Measurements from ENCODE around the gene KRTAP10-2.

KRTAP10-2 gene

DNA sequence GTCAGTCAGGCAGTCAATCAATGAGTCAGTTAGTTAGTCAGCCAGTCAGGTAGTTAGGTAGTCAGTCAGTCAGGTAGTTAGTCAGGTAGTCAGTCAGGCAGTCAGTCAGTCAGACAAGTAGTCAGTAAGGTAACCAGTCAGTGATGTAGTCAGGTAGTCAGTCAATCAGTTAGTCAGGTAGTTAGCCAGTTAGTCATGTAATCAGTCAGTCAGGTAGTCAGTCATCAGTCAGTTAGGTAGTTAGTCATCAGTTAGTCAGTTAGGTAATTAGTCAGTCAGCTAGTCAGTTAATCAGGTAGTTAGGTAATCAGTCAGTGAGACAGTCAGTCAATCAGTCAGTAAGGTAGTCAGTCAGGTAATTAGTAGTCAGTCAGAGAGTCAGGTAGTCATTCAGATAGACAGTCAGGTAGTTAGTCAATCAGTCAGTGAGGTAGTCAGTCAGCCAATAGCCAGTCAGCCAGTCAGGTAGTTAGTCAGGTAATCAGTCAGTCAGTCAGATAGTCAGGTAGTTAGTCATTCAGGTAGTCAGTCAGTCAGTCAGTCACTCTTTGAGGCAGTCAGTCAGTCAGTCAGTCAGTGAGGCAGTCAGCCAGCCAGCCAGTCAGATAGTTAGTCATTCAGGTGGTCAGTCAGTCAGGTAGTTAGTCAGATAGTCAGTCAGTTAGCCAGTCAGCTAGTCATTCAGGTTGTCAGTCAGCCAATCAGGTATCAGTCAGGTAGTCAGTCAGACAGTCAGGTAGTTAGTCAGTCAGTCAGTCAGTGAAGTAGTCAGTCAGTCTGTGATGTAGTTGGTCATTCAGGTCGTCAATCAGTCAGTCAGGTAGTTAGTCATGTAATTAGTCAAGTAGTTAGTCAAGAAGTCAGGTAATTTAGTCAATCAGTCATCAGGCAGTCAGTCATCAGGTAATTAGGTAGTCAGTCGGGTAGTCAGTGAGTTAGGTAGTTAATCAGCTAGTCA, 26.6 kb downstream of the KRTAP10-2 start:
- DNase-seq: no peak

GRCh38 chr21:44523567-44524413, 27.5 kb downstream of the KRTAP10-2 start:
- DNase-seq: no peak

GRCh38 chr21:44522753-44523204, 28.5 kb downstream of the KRTAP10-2 start:
- DNase-seq: no peak

GRCh38 chr21:44521928-44522752, 29.2 kb downstream of the KRTAP10-2 start:
- DNase-seq: no peak

DNA sequence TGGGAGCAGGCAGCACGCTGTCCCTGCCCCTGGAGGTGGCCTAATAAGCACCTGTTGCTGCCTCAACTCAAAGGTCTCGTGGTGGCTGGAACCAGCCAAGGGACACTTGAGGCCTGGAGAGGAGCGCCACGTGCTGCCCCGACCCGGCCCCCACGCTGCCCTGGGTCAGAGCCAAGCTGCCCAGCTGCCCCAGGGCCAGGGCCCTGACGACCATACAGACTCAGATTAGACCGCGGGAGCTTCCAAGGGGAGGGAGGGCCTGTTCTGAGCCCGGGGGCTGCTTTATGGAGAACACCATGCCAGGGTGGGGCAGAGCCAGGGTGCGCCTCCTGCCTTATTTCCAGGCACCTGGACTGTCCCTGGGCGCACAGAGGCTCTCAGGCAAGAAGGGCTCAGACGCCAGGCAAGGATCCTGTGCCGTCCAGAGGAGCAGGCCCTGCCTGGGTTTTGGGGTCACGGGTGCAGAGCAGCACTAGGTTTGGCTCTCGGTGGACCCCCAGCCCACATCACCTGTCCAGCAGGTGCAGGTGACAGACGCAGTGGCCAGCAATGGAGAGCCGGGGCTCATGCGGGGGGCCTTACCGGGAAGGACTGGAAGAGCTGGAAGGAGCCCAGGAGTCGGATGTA, 29.9 kb downstream of the KRTAP10-2 start:
- DNase-seq: no peak

GRCh38 chr21:44520326-44521300, 30.7 kb downstream of the KRTAP10-2 start:
- no peak for DNase-seq

- no peak for DNase-seq
Observed at GRCh38 chr21:44519346-44520325, 31.7 kb downstream of the KRTAP10-2 start.

DNA sequence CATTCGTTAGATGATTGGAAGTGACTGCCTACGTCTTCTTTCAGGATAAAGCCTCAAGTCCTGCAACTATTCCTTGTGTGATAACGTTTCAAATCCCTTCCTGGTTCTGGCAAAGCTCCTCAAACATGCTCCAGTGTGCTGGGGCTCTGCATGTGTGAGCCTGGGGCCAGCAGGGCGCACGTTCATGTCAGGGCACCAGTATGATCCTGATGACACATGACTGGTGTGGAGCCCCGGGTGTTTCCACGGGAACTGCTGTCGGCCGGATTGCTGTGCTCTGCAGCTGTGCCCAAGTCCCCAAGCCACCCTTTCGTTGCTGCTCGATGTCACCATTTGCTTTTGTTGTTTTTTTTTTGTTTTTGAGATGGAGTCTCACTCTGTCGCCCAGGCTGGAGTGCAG, 32.6 kb downstream of the KRTAP10-2 start:
- DNase-seq: no peak

- DNase-seq: peak; percentile 98
Observed at GRCh38 chr21:44517175-44517899, 34.0 kb downstream of the KRTAP10-2 start.

- no peak for DNase-seq
Observed at GRCh38 chr21:44516828-44517174, 34.5 kb downstream of the KRTAP10-2 start.

DNA sequence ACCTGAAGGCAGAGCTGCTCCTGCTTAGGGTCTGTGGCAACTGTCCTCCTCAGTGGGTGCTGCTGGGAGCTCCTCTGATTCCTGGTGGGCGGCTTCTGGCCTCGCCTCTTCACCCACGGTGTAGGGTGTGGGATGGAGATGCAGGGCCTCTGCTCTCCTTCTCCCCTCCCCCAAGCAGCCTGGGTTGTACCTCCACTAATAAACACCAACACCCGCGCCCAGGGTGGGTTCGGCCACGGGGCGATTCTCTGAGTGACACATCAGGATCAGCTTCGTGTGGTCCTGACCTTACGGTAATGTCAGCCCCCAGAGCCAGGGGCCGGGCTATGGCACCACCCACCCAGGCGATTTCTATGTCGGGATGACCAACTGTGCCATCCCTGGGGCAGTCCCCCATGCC, 35.0 kb downstream of the KRTAP10-2 start:
- no peak for DNase-seq

- no peak for DNase-seq
Observed at GRCh38 chr21:44515359-44516165, 35.7 kb downstream of the KRTAP10-2 start.

DNA sequence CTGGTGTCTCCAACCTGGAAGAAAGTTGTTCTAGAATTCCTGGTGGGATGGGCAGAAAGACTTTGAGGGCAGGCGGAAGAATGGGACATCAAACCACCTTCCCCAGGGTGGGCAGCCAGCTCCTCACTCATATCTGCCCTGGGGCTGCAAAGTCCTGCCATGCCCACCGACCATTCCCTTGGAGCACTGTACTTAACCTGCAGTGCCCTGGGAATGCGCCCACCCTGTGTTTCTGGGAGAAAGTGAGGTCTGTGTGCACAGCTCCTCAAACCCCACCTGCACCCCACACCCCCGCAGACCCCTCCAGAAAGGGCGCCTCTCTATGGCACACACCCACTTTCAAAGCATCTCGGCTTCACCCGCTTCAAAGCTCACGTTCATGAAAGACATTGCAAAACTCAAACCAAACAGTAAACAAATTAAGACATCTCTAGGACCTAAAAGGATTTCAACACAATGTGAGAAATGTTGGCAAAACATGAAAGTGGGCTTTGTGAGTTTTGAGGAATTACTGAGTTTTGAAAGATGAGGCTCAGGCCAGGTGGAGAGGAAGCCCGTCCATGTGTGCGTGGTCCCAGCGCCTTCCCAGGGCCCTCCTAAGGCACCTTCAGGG, 36.5 kb downstream of the KRTAP10-2 start:
- no peak for DNase-seq

DNA sequence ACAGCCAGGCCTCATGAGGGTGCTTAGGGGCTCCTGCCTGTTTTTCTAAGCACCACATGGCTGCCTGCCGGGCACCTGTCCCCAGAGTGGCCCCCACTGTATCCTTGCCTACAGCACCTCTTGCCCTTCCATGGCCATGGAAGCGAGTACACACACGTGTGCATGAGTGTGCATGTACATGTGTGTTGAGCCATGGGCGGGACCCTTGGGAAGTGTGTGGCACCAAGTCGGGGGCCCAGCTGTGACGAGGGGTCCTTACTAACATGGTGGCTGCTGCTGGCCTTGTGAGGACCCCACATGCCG, 37.1 kb downstream of the KRTAP10-2 start:
- DNase-seq: no peak

- no peak for DNase-seq
Observed at GRCh38 chr21:44513389-44514217, 37.7 kb downstream of the KRTAP10-2 start.

DNA sequence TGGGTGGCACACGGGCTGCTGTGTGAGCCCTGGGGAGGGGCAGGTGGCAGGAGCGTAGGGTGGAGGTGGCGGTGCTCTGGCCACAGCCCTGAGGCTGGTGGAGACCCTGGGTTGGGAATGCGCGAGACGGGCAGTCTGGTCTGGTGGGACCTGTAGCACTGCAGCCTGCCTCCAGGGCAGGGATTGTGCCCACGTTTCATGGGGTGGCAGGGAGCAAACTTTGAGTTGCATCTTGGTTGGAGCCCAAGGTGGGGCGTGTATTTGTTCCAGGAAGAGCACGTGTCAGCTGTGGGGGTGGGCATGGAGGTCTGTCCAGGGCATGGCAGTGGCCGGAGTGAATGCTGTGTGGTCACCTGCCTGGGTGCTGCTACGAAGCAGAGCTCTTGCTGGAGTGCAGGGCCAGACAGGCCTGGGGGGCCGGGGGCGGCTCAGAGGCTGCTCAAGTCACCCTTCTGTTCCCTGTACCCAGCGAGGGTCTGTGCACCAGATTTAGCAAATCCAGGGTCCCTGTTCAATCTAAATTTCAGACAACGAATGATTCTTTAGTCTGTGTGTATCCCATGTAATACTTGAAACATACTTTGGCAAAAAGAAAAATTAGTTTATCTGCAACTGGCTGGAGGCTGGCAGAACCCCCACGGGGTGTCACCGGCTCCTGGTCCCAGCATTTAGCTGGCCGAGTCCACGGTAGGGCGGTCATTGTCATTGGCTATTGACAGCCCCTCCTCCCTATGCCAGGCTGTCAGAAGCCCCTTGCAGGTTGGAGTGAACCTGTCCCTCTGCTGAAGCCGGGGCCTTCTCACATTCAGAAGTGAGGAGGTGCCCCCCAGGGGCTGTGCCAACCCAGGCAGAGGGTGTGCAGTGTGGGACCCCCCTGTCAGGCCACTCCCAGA, 38.6 kb downstream of the KRTAP10-2 start:
- DNase-seq: no peak
